Astrocyte (in vitro differentiated cells and primary cell): Measurements from ENCODE around the gene NKIRAS2. TPM values are rescaled to one million over a fixed set of nuclear protein-coding genes. Genes with fewer than 3 reads are reported as not detected.

Experiments used
- DNase-seq: peaks from one replicate; pipeline ENCODE4 v3.0.0-alpha.2; 2010; ENCODE audit warnings: low read depth
- FAIRE-seq: peaks from 2 replicates; lab custom pipeline; 2011; peaks lifted over from hg19 to GRCh38; lab: Jason Lieb, UNC
- H2AFZ ChIP-seq: 2 replicates; pipeline ENCODE4 v1.6.0; 2012; ENCODE audit warnings: low read depth, low read length, inconsistent platforms
- H3K27ac ChIP-seq: 2 replicates; pipeline ENCODE4 v1.5.1; 2011; ENCODE audit warnings: low read depth, low read length, inconsistent platforms
- H3K27me3 ChIP-seq: 2 replicates; pipeline ENCODE4 v1.6.0; 2011; ENCODE audit warnings: low read length, inconsistent platforms; ENCODE audit not compliant: insufficient read depth
- H3K36me3 ChIP-seq: 2 replicates; pipeline ENCODE4 v1.5.1; 2011; ENCODE audit warnings: low read length, inconsistent platforms; ENCODE audit not compliant: insufficient read depth
- H3K4me1 ChIP-seq: 2 replicates; pipeline ENCODE4 v1.5.1; 2011; ENCODE audit warnings: low read length, inconsistent platforms; ENCODE audit not compliant: insufficient read depth
- H3K4me2 ChIP-seq: 2 replicates; pipeline ENCODE4 v1.6.0; 2012; ENCODE audit warnings: low read length, inconsistent platforms
- H3K4me3 ChIP-seq: 2 replicates; pipeline ENCODE4 v1.5.1; 2011; ENCODE audit warnings: low read depth, mild to moderate bottlenecking, low read length, inconsistent platforms; ENCODE audit not compliant: insufficient read depth
- H3K79me2 ChIP-seq: 2 replicates; pipeline ENCODE4 v1.6.0; 2012; ENCODE audit warnings: mild to moderate bottlenecking, low read length, inconsistent platforms; ENCODE audit not compliant: insufficient read depth
- H3K9ac ChIP-seq: 2 replicates; pipeline ENCODE4 v1.6.0; 2012; ENCODE audit warnings: mild to moderate bottlenecking, low read length, inconsistent platforms
- H3K9me3 ChIP-seq: 2 replicates; pipeline ENCODE4 v1.5.1; 2012; ENCODE audit warnings: low read depth, mild to moderate bottlenecking, low read length, inconsistent platforms; ENCODE audit not compliant: insufficient read depth
- H4K20me1 ChIP-seq: 2 replicates; pipeline ENCODE4 v1.6.0; 2012; ENCODE audit warnings: low read length, inconsistent platforms; ENCODE audit not compliant: insufficient read depth
- H3K27ac Mint-ChIP-seq: one replicate; pipeline ENCODE4 v1.8.0; 2021; ENCODE audit warnings: mild to moderate bottlenecking, mixed read lengths; ENCODE audit not compliant: unreplicated experiment
- H3K27me3 Mint-ChIP-seq: one replicate; pipeline ENCODE4 v1.8.0; 2021; ENCODE audit warnings: low read depth, mixed read lengths; ENCODE audit not compliant: unreplicated experiment
- H3K36me3 Mint-ChIP-seq: one replicate; pipeline ENCODE4 v1.8.0; 2021; ENCODE audit warnings: low read depth, mixed read lengths; ENCODE audit not compliant: unreplicated experiment
- H3K4me1 Mint-ChIP-seq: one replicate; pipeline ENCODE4 v1.8.0; 2021; ENCODE audit warnings: low read depth, mixed read lengths; ENCODE audit not compliant: unreplicated experiment
- H3K4me3 Mint-ChIP-seq: one replicate; pipeline ENCODE4 v1.8.0; 2021; ENCODE audit warnings: mild to moderate bottlenecking, moderate library complexity, mixed read lengths; ENCODE audit not compliant: unreplicated experiment
- H3K9me3 Mint-ChIP-seq: one replicate; pipeline ENCODE4 v1.8.0; 2021; ENCODE audit warnings: mild to moderate bottlenecking, mixed read lengths; ENCODE audit not compliant: unreplicated experiment
- CTCF ChIP-seq: IDR thresholded peaks from 2 replicates; pipeline ENCODE4 v1.5.1; 2011; ENCODE audit warnings: low read depth, mild to moderate bottlenecking, inconsistent platforms, low read length, moderate library complexity; ENCODE audit not compliant: insufficient read depth
- EZH2 ChIP-seq: IDR thresholded peaks from 2 replicates; pipeline ENCODE4 v1.6.1; 2012; ENCODE audit warnings: mild to moderate bottlenecking, low read length, inconsistent platforms; ENCODE audit not compliant: insufficient read depth
- total RNA-seq: library from RNA; stranded (reverse); gene quantifications from 2 replicates; pipeline ENCODE4 v1.2.1, GENCODE V29; 2021

The NKIRAS2 gene
- total RNA-seq, 1 donor from 2014 or later: 60.5 TPM

GRCh38 chr17:42026857-42027589, 7.1 kb downstream of the NKIRAS2 start:
- Histone ChIP-seq H3K79me2 (no peaks in the 10 kb centered on the region), H3K9ac (no peak overlapping the region), H3K36me3 (peaks cover 6% of the 10 kb centered on the region), H3K4me1 (peaks cover 17% of the 10 kb centered on the region), H3K4me2 (no peak overlapping the region), H3K27me3 (peaks cover 8% of the 10 kb centered on the region), H3K4me3 (no peak overlapping the region), H3K27ac (no peak overlapping the region), H2AFZ (no peak overlapping the region), H4K20me1 (peaks cover 10% of the 10 kb centered on the region), H3K9me3 (no peaks in the 10 kb centered on the region)
- TF ChIP-seq EZH2: no peak
- TF ChIP-seq CTCF: no peak
- FAIRE-seq (no peak), DNase-seq (no peak)
- H3K9me3 Mint-ChIP-seq: peaks cover 2% of the 10 kb centered on the region
- peaks cover 24% of the 10 kb centered on the region for H3K4me1 Mint-ChIP-seq
- H3K4me3 Mint-ChIP-seq: no peak overlapping the region
- no peak overlapping the region for H3K27ac Mint-ChIP-seq
- H3K36me3 Mint-ChIP-seq: peaks cover 7% of the 10 kb centered on the region
- H3K27me3 Mint-ChIP-seq: peaks cover 2% of the 10 kb centered on the region

GRCh38 chr17:42027590-42027889, 7.7 kb downstream of the NKIRAS2 start:
- no peak for TF ChIP-seq EZH2
- TF ChIP-seq CTCF: no peak
- no peak overlapping the region for H3K27ac Mint-ChIP-seq
- peaks cover 3% of the 10 kb centered on the region for H3K36me3 Mint-ChIP-seq
- FAIRE-seq: no peak
- no peak for DNase-seq
- peaks cover 17% of the 10 kb centered on the region for H3K4me1 ChIP-seq
- no peak overlapping the region for H3K9ac ChIP-seq
- peaks cover 10% of the 10 kb centered on the region for H4K20me1 ChIP-seq
- peaks cover 6% of the 10 kb centered on the region for H3K36me3 ChIP-seq
- H3K27me3 Mint-ChIP-seq: peaks cover 2% of the 10 kb centered on the region
- H3K27ac ChIP-seq: no peak overlapping the region
- no peaks in the 10 kb centered on the region for H3K9me3 Mint-ChIP-seq
- no peak overlapping the region for H3K4me2 ChIP-seq
- no peaks in the 10 kb centered on the region for H3K9me3 ChIP-seq
- no peaks in the 10 kb centered on the region for H3K79me2 ChIP-seq
- H3K4me1 Mint-ChIP-seq: peaks cover 24% of the 10 kb centered on the region
- no peak overlapping the region for H3K4me3 Mint-ChIP-seq
- peaks cover 8% of the 10 kb centered on the region for H3K27me3 ChIP-seq
- no peak overlapping the region for H2AFZ ChIP-seq
- H3K4me3 ChIP-seq: no peak overlapping the region
